Upper lobe of left lung (tissue), 6 donors: ENCODE results near the gene INPP4B. TPM values are rescaled to one million over a fixed set of nuclear protein-coding genes. Genes with fewer than 3 reads are reported as not detected.

Source experiments
- ATAC-seq, 2 donors: fragments of 200-7000 bp; cut with Tn5 transposase; one replicate each; pipeline ENCODE4 v1.9.1; 2022; ENCODE audit warnings: mild to moderate bottlenecking in 2 of 2, moderate library complexity in 2 of 2; ENCODE audit not compliant: low FRiP score in 2 of 2
- DNase-seq, 2 donors: peaks; one replicate each; pipeline ENCODE4 v3.0.0-alpha.2; 2019 to 2020
- H3K27ac ChIP-seq, 4 donors: fragments of 200-600 bp; sonication (generic); one replicate each; pipeline ENCODE4 v1.5.1; 2016 to 2019
- H3K27me3 ChIP-seq, 4 donors: fragments of 200-600 bp; sonication (generic); one replicate each; pipeline ENCODE4 v1.5.1; 2017 to 2019
- H3K36me3 ChIP-seq, 4 donors: fragments of 200-600 bp; sonication (generic); one replicate each; pipeline ENCODE4 v1.5.1; 2016 to 2019
- H3K4me1 ChIP-seq, 4 donors: fragments of 200-600 bp; sonication (generic); one replicate each; pipeline ENCODE4 v1.5.1; 2018 to 2019
- H3K4me3 ChIP-seq, 4 donors: fragments of 200-600 bp; sonication (generic); one replicate each; pipeline ENCODE4 v1.5.1; 2017 to 2019; ENCODE audit warnings: mild to moderate bottlenecking in 2 of 4, moderate library complexity in 1 of 4
- H3K9me3 ChIP-seq, 4 donors: fragments of 200-600 bp; sonication (generic); one replicate each; pipeline ENCODE4 v1.5.1; 2018 to 2019
- CTCF ChIP-seq, 6 experiments: fragments of 450-650 bp in 4 of 6; fragments of 200-600 bp in 2 of 6; sonication (generic) in 2 of 6; IDR thresholded peaks; one replicate each; pipeline ENCODE4 v1.5.1; 2016 to 2019; ENCODE audit warnings: antibody characterized with exemption in 6 of 6
- EP300 ChIP-seq, 4 donors: sonication (generic); formaldehyde crosslinking; IDR thresholded peaks; one replicate each; pipeline ENCODE4 v1.5.1; 2017; ENCODE audit warnings: antibody characterized with exemption in 4 of 4, control low read depth in 2 of 4
- POLR2A ChIP-seq, 4 donors: fragments of 450-650 bp; IDR thresholded peaks; one replicate each; pipeline ENCODE4 v1.5.1; 2016 to 2017; ENCODE audit warnings: antibody characterized with exemption in 4 of 4, mild to moderate bottlenecking in 2 of 4
- POLR2AphosphoS5 ChIP-seq, 2 donors: sonication (generic); formaldehyde crosslinking; IDR thresholded peaks; one replicate each; pipeline ENCODE4 v1.5.1; 2017; ENCODE audit warnings: antibody characterized with exemption in 2 of 2
- WGBS, 2 donors: methylation state at CpG; one replicate each; pipeline ENCODE4 v1.1.5; 2017 to 2018; 5-methylcytosine and 5-hydroxymethylcytosine counted together
- total RNA-seq, 6 donors: library from RNA; depleted of rRNA in 4 of 6; stranded (reverse); fragments of >200 nt in 4 of 6; gene quantifications; one replicate each; pipeline versions ENCODE4 v1.1.0 to v1.2.1, GENCODE V29; 2016 to 2021
- donor health status: DM: no; HTN: no; CAD: no; lungs with moderate emphysema.
- donor health status: DM: no; HTN: yes; CAD: no; lungs with severe emphysema.

Gene INPP4B
- total RNA-seq, 6 donors from 2014 or later = 4.7 to 31.4 (median 10.4) TPM

- no peak for TF ChIP-seq CTCF (IDR thresholded peaks at IDR 0.05)
- no peak for TF ChIP-seq POLR2AphosphoS5 (IDR thresholded peaks at IDR 0.05)
- no peak for TF ChIP-seq EP300 (IDR thresholded peaks at IDR 0.05)
- no peak for TF ChIP-seq POLR2A (IDR thresholded peaks at IDR 0.05)
- no peak overlapping the region for H3K4me3 ChIP-seq
- H3K4me1 ChIP-seq = no peaks in the 10 kb centered on the region
- H3K27ac ChIP-seq = no peak overlapping the region
- ATAC-seq = no peak
- no peaks in the 10 kb centered on the region for H3K27me3 ChIP-seq
- WGBS, 2 donors = 81 to 88% methylated on average over 2 of the region's 2 CpGs
- no peaks in the 10 kb centered on the region for H3K36me3 ChIP-seq
- no peaks in the 10 kb centered on the region for H3K9me3 ChIP-seq
- no peak for DNase-seq
These were observed 231.3 kb downstream of the INPP4B start for GRCh38 chr4:142614621-142615323.

GRCh38 chr4:142607976-142608375, 238.1 kb downstream of the INPP4B start:
- H3K4me1 ChIP-seq = no peaks in the 10 kb centered on the region
- H3K27ac ChIP-seq = no peak overlapping the region
- WGBS, 2 donors = 67 to 71% methylated on average over 1 of the region's 1 CpG
- peaks cover 0 to 10% (median 1%) of the 10 kb centered on the region in 4 donors for H3K9me3 ChIP-seq
- H3K4me3 ChIP-seq = no peak overlapping the region
- TF ChIP-seq EP300 (IDR thresholded peaks at IDR 0.05) (no peak), POLR2AphosphoS5 (IDR thresholded peaks at IDR 0.05) (no peak), POLR2A (IDR thresholded peaks at IDR 0.05) (no peak), CTCF (IDR thresholded peaks at IDR 0.05) (no peak)
- ATAC-seq = no peak
- DNase-seq = no peak
- H3K27me3 ChIP-seq = no peaks in the 10 kb centered on the region
- H3K36me3 ChIP-seq = no peaks in the 10 kb centered on the region

- Histone ChIP-seq H3K27me3 (no peaks in the 10 kb centered on the region), H3K4me3 (no peak overlapping the region), H3K4me1 (no peaks in the 10 kb centered on the region), H3K9me3 (peaks cover 0 to 21% (median 3%) of the 10 kb centered on the region in 4 donors), H3K27ac (no peak overlapping the region), H3K36me3 (no peaks in the 10 kb centered on the region)
- no peak for DNase-seq
- no peak for ATAC-seq
- TF ChIP-seq EP300 (IDR thresholded peaks at IDR 0.05) (no peak), POLR2AphosphoS5 (IDR thresholded peaks at IDR 0.05) (no peak), POLR2A (IDR thresholded peaks at IDR 0.05) (no peak), CTCF (IDR thresholded peaks at IDR 0.05) (no peak)
- WGBS, 2 donors = 65 to 68% methylated on average over 1 of the region's 1 CpG
These were observed 245.1 kb downstream of the INPP4B start for GRCh38 chr4:142600952-142601351.

- Histone ChIP-seq H3K27ac (no peak overlapping the region), H3K4me3 (no peak overlapping the region), H3K36me3 (no peaks in the 10 kb centered on the region), H3K4me1 (no peaks in the 10 kb centered on the region), H3K9me3 (peaks cover 0 to 13% (median 2%) of the 10 kb centered on the region in 4 donors), H3K27me3 (no peaks in the 10 kb centered on the region)
- DNase-seq (no peak), ATAC-seq (no peak)
- TF ChIP-seq EP300 (IDR thresholded peaks at IDR 0.05) (no peak), POLR2A (IDR thresholded peaks at IDR 0.05) (no peak), POLR2AphosphoS5 (IDR thresholded peaks at IDR 0.05) (no peak), CTCF (IDR thresholded peaks at IDR 0.05) (no peak)
These were observed 248.0 kb downstream of the INPP4B start for GRCh38 chr4:142598132-142598531.

- Histone ChIP-seq H3K36me3 (no peaks in the 10 kb centered on the region), H3K4me1 (no peaks in the 10 kb centered on the region), H3K27ac (no peak overlapping the region), H3K9me3 (no peaks in the 10 kb centered on the region), H3K27me3 (no peaks in the 10 kb centered on the region), H3K4me3 (no peak overlapping the region)
- TF ChIP-seq EP300 (IDR thresholded peaks at IDR 0.05) = no peak
- no peak for TF ChIP-seq POLR2A (IDR thresholded peaks at IDR 0.05)
- ATAC-seq = no peak
- DNase-seq = no peak
- WGBS, 2 donors = 85 to 88% methylated on average over 3 of the region's 3 CpGs
These were observed 249.5 kb downstream of the INPP4B start for GRCh38 chr4:142596595-142596994.
